HG02798 (cell line): ENCODE measurements around the gene ADAMTS15.

Source experiments
- ATAC-seq: cut with Tn5 transposase; IDR thresholded peaks from one replicate; pipeline ENCODE4 v1.9.1; 2021; ENCODE audit warnings: mild to moderate bottlenecking; ENCODE audit not compliant: unreplicated experiment, poor library complexity

The ADAMTS15 gene, protein sequence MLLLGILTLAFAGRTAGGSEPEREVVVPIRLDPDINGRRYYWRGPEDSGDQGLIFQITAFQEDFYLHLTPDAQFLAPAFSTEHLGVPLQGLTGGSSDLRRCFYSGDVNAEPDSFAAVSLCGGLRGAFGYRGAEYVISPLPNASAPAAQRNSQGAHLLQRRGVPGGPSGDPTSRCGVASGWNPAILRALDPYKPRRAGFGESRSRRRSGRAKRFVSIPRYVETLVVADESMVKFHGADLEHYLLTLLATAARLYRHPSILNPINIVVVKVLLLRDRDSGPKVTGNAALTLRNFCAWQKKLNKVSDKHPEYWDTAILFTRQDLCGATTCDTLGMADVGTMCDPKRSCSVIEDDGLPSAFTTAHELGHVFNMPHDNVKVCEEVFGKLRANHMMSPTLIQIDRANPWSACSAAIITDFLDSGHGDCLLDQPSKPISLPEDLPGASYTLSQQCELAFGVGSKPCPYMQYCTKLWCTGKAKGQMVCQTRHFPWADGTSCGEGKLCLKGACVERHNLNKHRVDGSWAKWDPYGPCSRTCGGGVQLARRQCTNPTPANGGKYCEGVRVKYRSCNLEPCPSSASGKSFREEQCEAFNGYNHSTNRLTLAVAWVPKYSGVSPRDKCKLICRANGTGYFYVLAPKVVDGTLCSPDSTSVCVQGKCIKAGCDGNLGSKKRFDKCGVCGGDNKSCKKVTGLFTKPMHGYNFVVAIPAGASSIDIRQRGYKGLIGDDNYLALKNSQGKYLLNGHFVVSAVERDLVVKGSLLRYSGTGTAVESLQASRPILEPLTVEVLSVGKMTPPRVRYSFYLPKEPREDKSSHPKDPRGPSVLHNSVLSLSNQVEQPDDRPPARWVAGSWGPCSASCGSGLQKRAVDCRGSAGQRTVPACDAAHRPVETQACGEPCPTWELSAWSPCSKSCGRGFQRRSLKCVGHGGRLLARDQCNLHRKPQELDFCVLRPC

DNA sequence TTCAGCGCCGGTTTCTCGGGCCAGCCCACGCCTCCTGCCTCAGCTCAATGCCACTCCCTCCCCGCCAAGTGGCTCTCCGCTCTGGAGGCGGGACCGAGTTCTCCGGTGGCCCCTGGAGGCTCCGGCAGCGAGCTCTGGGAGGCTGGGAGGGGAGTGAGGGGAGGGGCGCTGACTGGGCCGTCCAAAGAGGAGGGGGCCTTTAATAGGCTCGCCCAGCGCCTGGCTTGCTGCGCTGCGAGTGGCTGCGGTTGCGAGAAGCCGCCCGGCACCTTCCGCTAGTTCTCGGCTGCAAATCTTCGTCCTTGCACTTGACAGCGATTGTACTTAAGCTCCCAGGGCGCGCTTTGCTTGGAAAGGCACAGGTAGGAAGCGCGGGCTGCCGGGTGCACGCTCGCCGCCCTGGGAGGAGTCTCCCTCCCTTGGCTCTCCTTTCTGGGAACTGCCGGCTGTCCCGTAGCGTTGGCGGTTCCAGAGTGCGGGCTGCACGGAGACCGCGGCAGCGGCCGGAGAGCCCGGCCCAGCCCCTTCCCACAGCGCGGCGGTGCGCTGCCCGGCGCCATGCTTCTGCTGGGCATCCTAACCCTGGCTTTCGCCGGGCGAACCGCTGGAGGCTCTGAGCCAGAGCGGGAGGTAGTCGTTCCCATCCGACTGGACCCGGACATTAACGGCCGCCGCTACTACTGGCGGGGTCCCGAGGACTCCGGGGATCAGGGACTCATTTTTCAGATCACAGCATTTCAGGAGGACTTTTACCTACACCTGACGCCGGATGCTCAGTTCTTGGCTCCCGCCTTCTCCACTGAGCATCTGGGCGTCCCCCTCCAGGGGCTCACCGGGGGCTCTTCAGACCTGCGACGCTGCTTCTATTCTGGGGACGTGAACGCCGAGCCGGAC, at the start of gene ADAMTS15:
ADAMTS15 (plus strand) TSS at position 230 of the 894 bp plus-strand sequence; CDS start at position 559, 329 bp downstream.
- ATAC-seq: peak; percentile 43

GRCh38 chr11:130399196-130399595, 49.2 kb upstream of the ADAMTS15 start:
- no peak for ATAC-seq

- ATAC-seq: no peak
Observed at GRCh38 chr11:130400781-130401483, 47.5 kb upstream of the ADAMTS15 start.

- ATAC-seq: no peak
Observed at GRCh38 chr11:130402570-130402969, 45.9 kb upstream of the ADAMTS15 start.

DNA sequence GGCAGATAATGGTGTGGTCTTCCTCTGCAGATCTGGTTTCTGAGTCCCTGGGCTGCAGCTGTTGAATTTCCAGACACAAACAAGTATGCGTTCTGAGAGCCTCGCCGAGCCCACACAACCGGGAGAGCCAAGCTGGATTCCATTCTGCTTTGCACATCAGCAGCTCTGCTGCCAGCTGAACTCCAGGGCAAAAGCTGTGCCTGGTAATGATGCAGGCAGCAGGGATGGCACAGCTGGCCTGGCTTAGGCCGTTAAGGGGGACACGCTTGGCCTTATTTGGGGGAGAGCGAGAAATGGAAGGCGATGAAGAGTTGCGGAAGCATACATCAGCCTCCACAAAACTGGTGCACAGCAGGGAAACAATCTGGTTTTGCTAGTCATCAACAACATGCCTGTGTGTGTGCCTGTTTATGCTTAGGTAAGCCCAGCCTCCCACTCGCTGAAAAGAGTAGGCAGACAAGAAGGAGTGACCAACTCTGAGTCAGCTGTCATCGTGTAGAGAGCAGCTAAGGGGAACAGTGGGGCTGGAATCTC, 45.1 kb upstream of the ADAMTS15 start:
- ATAC-seq: no peak

GRCh38 chr11:130403967-130404366, 44.5 kb upstream of the ADAMTS15 start:
- ATAC-seq: no peak

DNA sequence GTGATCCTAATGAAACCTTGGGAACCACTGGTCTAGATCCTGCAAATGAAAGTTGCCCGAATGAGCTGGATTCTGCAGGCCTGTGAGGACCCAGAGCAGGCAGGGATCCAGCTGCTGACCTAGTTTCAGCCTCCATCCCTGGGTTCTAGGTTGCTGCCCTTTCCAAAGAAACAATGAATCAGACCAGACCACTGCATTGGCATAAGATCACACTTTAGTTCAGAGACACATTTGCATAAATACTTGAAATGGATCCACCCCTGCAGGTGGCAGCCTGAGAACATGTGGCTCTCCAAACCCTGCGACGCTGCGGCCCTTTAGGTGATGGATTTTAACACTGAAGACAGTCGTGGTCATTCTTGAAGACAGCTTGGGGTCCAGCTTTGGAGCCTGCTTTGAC, 43.7 kb upstream of the ADAMTS15 start:
- no peak for ATAC-seq

GRCh38 chr11:130405428-130405827, 43.0 kb upstream of the ADAMTS15 start:
- no peak for ATAC-seq

GRCh38 chr11:130407978-130408377, 40.5 kb upstream of the ADAMTS15 start:
- no peak for ATAC-seq

- no peak for ATAC-seq
Observed at GRCh38 chr11:130408401-130408890, 40.0 kb upstream of the ADAMTS15 start.

DNA sequence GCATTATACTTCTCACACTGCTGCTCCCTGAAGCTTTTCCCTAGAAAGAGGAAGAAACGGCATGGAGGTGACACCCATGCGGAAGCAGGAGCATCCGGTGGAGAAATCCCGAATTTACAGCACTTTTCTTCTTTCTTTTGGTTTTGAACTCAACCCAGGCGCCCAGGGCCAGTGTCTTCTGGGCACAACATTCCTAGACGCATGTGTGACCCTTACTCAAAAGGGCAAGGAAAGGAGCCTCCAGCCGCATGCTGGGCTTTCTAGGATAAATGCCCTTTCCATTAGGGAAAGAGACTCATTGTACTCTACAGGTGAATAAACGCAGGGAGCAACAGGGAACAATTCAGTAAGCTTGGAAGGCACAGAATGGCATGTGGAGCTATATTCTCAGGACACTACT, 39.5 kb upstream of the ADAMTS15 start:
- no peak for ATAC-seq

DNA sequence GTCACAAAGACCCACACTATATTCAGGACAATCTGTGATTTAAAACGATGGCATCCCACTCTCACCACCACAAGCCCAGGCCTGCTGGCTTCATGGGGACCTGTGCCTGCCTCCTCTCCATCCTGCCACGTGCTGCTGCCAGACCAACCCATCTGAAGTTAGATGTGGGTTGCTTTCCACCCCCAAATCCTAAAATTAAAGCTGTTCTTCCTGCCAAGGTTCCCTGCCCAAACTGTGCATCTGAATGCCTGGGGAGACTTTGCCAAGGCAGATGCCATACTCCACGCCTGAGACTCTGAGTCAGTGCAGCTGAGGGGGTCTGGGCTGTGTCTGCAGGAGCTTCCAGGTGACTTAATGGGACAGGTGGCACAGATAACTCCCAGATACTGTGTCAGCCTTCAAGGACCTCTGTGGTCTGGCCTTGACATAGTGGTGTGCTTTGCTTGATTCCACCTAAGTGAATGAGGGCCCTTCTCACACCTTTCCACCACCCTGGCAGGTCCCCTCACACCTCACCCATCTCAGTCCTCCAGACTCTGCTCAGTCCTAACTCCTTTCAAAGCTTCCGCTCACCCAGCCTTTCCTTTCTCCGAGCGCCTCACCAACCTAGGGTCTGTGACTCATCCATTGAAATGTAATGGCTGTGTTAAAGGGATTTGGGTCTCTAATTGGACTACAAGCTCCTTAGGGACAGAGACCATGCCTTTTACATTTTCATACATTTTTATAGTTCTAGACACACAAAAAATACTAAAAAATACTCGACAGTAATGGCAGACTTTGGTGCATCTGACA, 38.7 kb upstream of the ADAMTS15 start:
- no peak for ATAC-seq

GRCh38 chr11:130411223-130411622, 37.2 kb upstream of the ADAMTS15 start:
- no peak for ATAC-seq

DNA sequence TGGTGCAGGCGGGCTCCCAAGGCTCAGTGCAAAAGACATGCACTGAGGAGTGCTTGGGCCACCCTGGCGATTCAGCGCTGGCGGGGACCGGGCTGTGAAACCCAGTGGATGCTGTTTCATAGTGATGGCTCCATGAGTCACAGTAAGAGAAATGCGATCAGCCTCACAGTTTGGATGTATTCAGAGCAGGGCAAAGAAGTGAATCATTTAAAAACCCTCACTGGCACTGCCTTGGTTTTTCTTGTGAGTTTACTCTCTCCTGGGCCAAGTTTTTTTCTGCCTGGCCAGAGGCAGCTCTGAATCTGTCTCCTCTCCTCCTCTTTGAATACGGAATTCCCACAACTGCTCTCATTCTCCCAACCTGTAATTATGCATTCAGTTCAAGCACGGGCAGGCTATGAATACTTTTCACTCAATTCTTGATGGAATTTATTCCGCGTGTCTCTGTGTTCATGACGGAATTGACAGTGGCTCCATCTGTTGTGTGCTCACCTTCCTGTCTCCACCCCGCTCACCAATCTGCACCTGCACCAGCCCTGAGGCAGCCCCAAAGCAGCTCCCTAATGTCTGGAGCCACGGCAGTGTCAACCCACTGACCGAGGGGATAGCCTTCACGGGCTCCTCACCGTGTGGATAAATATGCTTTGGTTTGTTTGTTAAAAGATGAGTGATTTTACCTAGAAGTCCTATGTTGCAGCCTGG, 34.9 kb upstream of the ADAMTS15 start:
- ATAC-seq: no peak

- no peak for ATAC-seq
Observed at GRCh38 chr11:130414107-130415080, 34.1 kb upstream of the ADAMTS15 start.

DNA sequence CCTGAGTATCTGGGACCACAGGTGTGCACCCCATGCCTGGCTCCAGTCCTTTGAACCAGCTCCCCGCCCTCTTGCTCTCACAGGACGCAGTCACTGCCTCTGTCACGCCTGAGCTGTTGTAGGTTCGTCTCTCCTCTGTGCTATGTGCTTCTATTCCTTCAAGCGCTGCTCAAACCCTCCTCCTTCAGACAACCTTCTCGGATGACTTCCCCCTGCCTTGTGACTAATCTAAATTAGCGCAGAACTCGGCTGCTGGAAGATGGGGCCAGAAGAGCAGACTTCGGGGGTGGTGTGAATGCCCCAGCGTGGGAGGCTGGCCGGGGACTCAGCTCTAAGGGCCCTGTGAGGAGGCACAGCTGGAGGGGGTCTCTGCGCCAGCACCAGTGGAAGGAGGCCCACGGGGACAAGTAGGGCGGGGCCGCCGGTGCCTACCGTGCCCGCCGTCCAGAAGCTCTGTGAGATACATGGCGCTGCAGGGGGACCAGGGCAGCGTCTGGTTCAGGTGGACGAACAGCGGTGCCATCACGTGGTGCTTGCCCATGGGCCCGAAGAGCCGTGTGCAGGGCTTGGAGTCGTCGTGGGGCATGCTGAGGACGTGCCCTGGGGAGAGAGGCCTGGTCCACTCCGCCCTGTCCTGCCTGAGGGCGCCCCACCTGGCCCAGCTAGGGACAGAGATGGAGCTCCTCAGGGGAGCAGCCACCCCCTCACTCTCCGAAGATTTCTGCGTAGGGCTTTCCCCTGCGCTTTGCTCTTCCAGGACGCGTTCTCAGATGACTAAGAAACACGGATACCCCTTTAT, 32.5 kb upstream of the ADAMTS15 start:
- ATAC-seq: no peak
